ENCODE data around the gene CAMK1D. TPM values are rescaled to one million over a fixed set of nuclear protein-coding genes. Genes with fewer than 3 reads are reported as not detected.

CAMK1D gene
- polyA plus RNA-seq, 1 donor (not counting 4 experiments of a cell fraction or from before 2014, with no cell fraction given), result 0.76 TPM

DNA sequence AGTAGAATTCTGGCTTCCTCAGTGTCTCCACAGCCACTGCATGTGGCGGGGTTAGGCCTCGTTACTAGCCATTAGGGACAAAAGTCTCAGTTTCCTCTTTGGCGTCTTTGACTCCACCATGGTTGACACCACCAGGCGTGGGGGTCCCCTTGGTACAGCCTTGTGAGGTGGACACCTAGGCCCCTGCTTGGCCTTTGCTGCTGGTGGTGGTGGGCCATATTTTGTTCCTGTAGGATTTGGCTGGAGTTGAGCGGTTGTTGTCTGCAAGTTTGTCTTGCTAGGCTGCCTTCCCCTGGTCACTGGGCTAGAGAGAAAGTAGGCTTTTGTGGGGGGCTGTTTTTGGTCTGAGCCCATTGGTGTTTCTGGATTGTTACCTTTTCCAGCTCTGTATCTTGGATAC, 272.7 kb downstream of the CAMK1D start:
- Histone ChIP-seq H3K36me3 (ENCODE audit: control insufficient read depth in 2 of 2, extremely low read depth in 1 of 2, insufficient read depth in 2 of 2, low read length in 2 of 2) (no peaks in the 10 kb centered on the region), H3K4me3 (ENCODE audit: control insufficient read depth in 2 of 3, extremely low read depth in 1 of 3, insufficient read depth in 2 of 3, low read depth in 1 of 3, low read length in 3 of 3) (no peak overlapping the region), H3K4me1 (ENCODE audit: control insufficient read depth, extremely low read depth, insufficient read depth, low read length) (peaks cover 2% of the 10 kb centered on the region), H3K27me3 (ENCODE audit: control insufficient read depth, extremely low read depth, insufficient read depth, low read length) (no peaks in the 10 kb centered on the region), H2AFZ (ENCODE audit: control insufficient read depth, low read length) (no peak overlapping the region), H4K20me1 (ENCODE audit: control insufficient read depth, extremely low read depth, insufficient read depth, low read length) (no peaks in the 10 kb centered on the region), H3K9me1 (ENCODE audit: control insufficient read depth, extremely low read depth, insufficient read depth, low read length) (no peaks in the 10 kb centered on the region), H3K9me3 (ENCODE audit: control insufficient read depth, low read depth, low read length) (no peaks in the 10 kb centered on the region), H3K79me2 (ENCODE audit: control insufficient read depth, insufficient read depth, low read length) (no peaks in the 10 kb centered on the region), H3K4me2 (ENCODE audit: control insufficient read depth, extremely low read depth, insufficient read depth, low read depth, low read length) (no peak overlapping the region), H3K9ac (ENCODE audit: control insufficient read depth, extremely low read depth, insufficient read depth, low read length) (no peak overlapping the region), H3K27ac (ENCODE audit: control insufficient read depth, insufficient read depth, low read length) (no peak overlapping the region)
- DNase-seq (ENCODE audit: low read depth, low spot score), result no peak
- dilution Hi-C loops (cut with MboI; ENCODE audit: extremely low pct_ligation_motif_present, low sequenced_read_pairs), result no loop called here
- no peak for FAIRE-seq
- TF ChIP-seq, protein P1, sequence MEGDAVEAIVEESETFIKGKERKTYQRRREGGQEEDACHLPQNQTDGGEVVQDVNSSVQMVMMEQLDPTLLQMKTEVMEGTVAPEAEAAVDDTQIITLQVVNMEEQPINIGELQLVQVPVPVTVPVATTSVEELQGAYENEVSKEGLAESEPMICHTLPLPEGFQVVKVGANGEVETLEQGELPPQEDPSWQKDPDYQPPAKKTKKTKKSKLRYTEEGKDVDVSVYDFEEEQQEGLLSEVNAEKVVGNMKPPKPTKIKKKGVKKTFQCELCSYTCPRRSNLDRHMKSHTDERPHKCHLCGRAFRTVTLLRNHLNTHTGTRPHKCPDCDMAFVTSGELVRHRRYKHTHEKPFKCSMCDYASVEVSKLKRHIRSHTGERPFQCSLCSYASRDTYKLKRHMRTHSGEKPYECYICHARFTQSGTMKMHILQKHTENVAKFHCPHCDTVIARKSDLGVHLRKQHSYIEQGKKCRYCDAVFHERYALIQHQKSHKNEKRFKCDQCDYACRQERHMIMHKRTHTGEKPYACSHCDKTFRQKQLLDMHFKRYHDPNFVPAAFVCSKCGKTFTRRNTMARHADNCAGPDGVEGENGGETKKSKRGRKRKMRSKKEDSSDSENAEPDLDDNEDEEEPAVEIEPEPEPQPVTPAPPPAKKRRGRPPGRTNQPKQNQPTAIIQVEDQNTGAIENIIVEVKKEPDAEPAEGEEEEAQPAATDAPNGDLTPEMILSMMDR (optimal IDR thresholded peaks at IDR 0.05 in 1 of 3, IDR thresholded peaks at IDR 0.05 in 1 of 3, conservative IDR thresholded peaks at IDR 0.05 in 1 of 3; ENCODE audit: extremely low read depth in 1 of 3, insufficient read depth in 2 of 3, low read length in 3 of 3), result no peak
- no peak for TF ChIP-seq EZH2 (IDR thresholded peaks at IDR 0.05; ENCODE audit: low read length)

DNA sequence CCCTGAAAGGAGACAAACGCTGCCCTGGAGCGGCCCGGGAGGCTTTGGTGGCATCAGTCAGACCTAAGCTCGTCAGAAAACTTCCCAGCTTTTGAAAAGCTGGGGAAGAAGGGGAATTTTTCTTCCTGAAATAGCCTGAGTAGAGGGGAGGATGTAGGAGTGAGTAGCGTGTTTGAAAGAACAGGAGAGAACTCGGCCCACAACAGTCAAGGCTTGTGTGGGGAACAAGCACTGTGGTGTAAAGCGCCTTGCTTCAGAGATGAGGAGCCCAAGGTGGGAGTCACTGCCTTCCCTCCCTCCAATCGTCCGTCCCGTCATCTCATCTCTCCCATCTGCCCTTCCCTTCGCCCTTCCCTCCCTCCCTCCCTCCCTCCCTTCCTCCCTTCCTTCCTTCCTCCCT, 273.3 kb downstream of the CAMK1D start:
- no peaks in the 10 kb centered on the region for H3K79me2 ChIP-seq (ENCODE audit: control insufficient read depth, insufficient read depth, low read length)
- no peak for FAIRE-seq
- dilution Hi-C loops (cut with MboI; ENCODE audit: extremely low pct_ligation_motif_present, low sequenced_read_pairs), result no loop called here

More for the DNA sequence above, 273.3 kb downstream of the CAMK1D start:
- H3K9me1 ChIP-seq (ENCODE audit: control insufficient read depth, extremely low read depth, insufficient read depth, low read length), result no peaks in the 10 kb centered on the region
- no peak for DNase-seq (ENCODE audit: low read depth, low spot score)
- H2AFZ ChIP-seq (ENCODE audit: control insufficient read depth, low read length), result no peak overlapping the region
- H3K27ac ChIP-seq (ENCODE audit: control insufficient read depth, insufficient read depth, low read length), result no peak overlapping the region
- no peak overlapping the region for H3K4me2 ChIP-seq (ENCODE audit: control insufficient read depth, extremely low read depth, insufficient read depth, low read depth, low read length)
- no peaks in the 10 kb centered on the region for H3K27me3 ChIP-seq (ENCODE audit: control insufficient read depth, extremely low read depth, insufficient read depth, low read length)
- no peaks in the 10 kb centered on the region for H3K9me3 ChIP-seq (ENCODE audit: control insufficient read depth, low read depth, low read length)
- no peak overlapping the region for H3K9ac ChIP-seq (ENCODE audit: control insufficient read depth, extremely low read depth, insufficient read depth, low read length)
- H3K4me1 ChIP-seq (ENCODE audit: control insufficient read depth, extremely low read depth, insufficient read depth, low read length), result no peaks in the 10 kb centered on the region
- no peak for TF ChIP-seq EZH2 (IDR thresholded peaks at IDR 0.05; ENCODE audit: low read length)
- TF ChIP-seq, protein P1 (optimal IDR thresholded peaks at IDR 0.05 in 1 of 3, IDR thresholded peaks at IDR 0.05 in 1 of 3, conservative IDR thresholded peaks at IDR 0.05 in 1 of 3; ENCODE audit: extremely low read depth in 1 of 3, insufficient read depth in 2 of 3, low read length in 3 of 3), result no peak
- no peak overlapping the region for H3K4me3 ChIP-seq (ENCODE audit: control insufficient read depth in 2 of 3, extremely low read depth in 1 of 3, insufficient read depth in 2 of 3, low read depth in 1 of 3, low read length in 3 of 3)
- H4K20me1 ChIP-seq (ENCODE audit: control insufficient read depth, extremely low read depth, insufficient read depth, low read length), result no peaks in the 10 kb centered on the region
- H3K36me3 ChIP-seq (ENCODE audit: control insufficient read depth in 2 of 2, extremely low read depth in 1 of 2, insufficient read depth in 2 of 2, low read length in 2 of 2), result no peaks in the 10 kb centered on the region

All from keratinocyte (primary cell).